IPS-18a (cell line): ENCODE measurements around the gene GSDME.

ENCODE experiments used
- H3K27ac ChIP-seq: one replicate; pipeline ENCODE4 v1.5.1; 2013; ENCODE audit warnings: low read length
- H3K27me3 ChIP-seq: one replicate; pipeline ENCODE4 v1.6.1; 2013; ENCODE audit warnings: mild to moderate bottlenecking, low read length; ENCODE audit not compliant: control insufficient read depth, insufficient read depth
- H3K36me3 ChIP-seq: one replicate; pipeline ENCODE4 v1.6.1; 2013; ENCODE audit warnings: low read depth, low read length; ENCODE audit not compliant: control insufficient read depth
- H3K4me1 ChIP-seq: one replicate; pipeline ENCODE4 v1.6.1; 2013; ENCODE audit warnings: low read depth, low read length; ENCODE audit not compliant: control insufficient read depth
- H3K4me3 ChIP-seq: one replicate; pipeline ENCODE4 v1.5.1; 2013; ENCODE audit warnings: low read length
- H3K9ac ChIP-seq: one replicate; pipeline ENCODE4 v1.6.1; 2013; ENCODE audit warnings: mild to moderate bottlenecking, low read length, moderate library complexity
- H3K9me3 ChIP-seq: one replicate; pipeline ENCODE4 v1.6.1; 2013; ENCODE audit warnings: low read depth, low read length; ENCODE audit not compliant: control insufficient read depth

Gene GSDME

DNA sequence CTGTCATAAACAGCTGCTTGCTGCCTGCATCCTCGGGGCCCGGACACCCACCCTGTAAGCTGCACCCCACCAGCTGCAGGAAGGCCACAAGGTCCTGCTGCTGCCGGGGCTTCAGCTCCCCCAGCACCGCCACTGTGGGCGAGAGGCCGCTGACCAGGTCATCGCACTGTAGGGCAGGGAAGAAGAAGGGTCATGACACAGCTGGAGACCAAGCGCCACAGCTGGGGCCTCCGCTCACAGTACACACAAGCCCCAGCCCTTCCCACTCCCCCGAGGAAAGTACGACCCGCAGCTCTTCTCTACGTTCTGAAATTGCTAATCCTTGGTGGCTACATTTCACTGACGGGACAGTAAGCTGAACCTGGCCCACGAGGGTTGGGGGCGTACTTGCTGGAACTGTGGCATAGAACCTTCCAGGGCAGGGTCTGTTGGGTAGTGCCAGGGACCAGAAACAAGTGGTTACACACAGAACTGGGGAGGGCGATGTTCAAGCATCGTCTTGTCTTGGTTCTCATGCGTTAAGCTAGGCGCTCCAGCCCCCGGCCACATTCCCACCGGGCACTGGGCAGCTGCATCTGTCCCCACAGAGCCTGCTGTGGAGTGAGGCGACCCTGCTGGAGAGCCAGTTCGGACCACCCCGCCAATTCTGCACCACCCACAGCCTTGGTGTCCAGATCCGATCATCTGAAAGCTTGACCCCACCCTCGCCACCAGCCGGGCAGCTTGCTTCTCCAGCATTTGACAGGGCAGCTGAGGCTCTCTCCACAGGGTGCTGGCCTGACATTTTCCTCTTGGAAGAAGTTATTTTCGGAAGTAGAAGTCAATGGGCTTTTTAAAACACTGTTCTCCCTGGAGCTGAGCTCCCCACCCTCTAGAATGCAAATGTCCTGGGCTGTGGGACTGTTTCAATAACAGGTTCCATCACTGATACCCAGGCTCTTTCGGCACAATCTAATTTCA is 50.8 kb downstream of the GSDME start:
- Histone ChIP-seq H3K4me3 (no peak overlapping the region), H3K9ac (no peak overlapping the region), H3K27ac (no peak overlapping the region), H3K9me3 (no peaks in the 10 kb centered on the region), H3K27me3 (no peaks in the 10 kb centered on the region), H3K4me1 (no peaks in the 10 kb centered on the region), H3K36me3 (no peaks in the 10 kb centered on the region)

GRCh38 chr7:24705461-24705954 is 51.8 kb downstream of the GSDME start:
- no peaks in the 10 kb centered on the region for H3K36me3 ChIP-seq
- no peak overlapping the region for H3K4me3 ChIP-seq
- H3K4me1 ChIP-seq, result no peaks in the 10 kb centered on the region

GRCh38 chr7:24704311-24704710 is 53.0 kb downstream of the GSDME start:
- H3K27me3 ChIP-seq, result no peaks in the 10 kb centered on the region
- H3K9me3 ChIP-seq, result no peaks in the 10 kb centered on the region
- H3K36me3 ChIP-seq, result no peaks in the 10 kb centered on the region
- no peak overlapping the region for H3K27ac ChIP-seq
- H3K9ac ChIP-seq, result no peak overlapping the region
- H3K4me1 ChIP-seq, result no peaks in the 10 kb centered on the region
- H3K4me3 ChIP-seq, result no peak overlapping the region

More at GRCh38 chr7:24705461-24705954, 51.8 kb downstream of the GSDME start:
- no peaks in the 10 kb centered on the region for H3K9me3 ChIP-seq
- no peak overlapping the region for H3K27ac ChIP-seq
- H3K9ac ChIP-seq, result no peak overlapping the region
- no peaks in the 10 kb centered on the region for H3K27me3 ChIP-seq

DNA sequence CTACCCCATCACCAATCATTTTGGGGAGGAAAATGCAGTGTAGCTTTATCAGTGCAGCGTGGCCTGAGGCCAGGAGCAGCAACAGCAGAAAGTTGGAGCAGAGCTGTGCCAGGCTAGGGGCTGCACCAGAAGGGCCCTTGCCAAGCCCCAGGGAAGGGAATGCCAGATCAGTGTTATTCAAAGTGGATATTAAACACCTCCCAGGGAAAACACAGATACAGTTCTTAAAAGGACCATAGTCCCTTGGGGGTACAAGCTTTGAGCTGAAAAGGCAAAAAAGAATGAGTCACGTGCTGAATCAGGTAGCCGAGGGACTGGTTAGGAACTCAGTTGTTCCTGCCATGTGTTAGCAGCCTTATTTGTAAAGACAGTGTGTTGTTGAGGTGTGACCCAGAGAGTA is 54.0 kb downstream of the GSDME start:
- Histone ChIP-seq H3K4me3 (no peak overlapping the region), H3K9ac (no peak overlapping the region), H3K4me1 (no peaks in the 10 kb centered on the region), H3K27me3 (no peaks in the 10 kb centered on the region), H3K27ac (no peak overlapping the region), H3K9me3 (no peaks in the 10 kb centered on the region), H3K36me3 (no peaks in the 10 kb centered on the region)

GRCh38 chr7:24702755-24703154 is 54.5 kb downstream of the GSDME start:
- Histone ChIP-seq H3K36me3 (no peaks in the 10 kb centered on the region), H3K27me3 (no peaks in the 10 kb centered on the region), H3K9ac (no peak overlapping the region), H3K4me1 (no peaks in the 10 kb centered on the region), H3K4me3 (no peak overlapping the region), H3K27ac (no peak overlapping the region), H3K9me3 (no peaks in the 10 kb centered on the region)

DNA sequence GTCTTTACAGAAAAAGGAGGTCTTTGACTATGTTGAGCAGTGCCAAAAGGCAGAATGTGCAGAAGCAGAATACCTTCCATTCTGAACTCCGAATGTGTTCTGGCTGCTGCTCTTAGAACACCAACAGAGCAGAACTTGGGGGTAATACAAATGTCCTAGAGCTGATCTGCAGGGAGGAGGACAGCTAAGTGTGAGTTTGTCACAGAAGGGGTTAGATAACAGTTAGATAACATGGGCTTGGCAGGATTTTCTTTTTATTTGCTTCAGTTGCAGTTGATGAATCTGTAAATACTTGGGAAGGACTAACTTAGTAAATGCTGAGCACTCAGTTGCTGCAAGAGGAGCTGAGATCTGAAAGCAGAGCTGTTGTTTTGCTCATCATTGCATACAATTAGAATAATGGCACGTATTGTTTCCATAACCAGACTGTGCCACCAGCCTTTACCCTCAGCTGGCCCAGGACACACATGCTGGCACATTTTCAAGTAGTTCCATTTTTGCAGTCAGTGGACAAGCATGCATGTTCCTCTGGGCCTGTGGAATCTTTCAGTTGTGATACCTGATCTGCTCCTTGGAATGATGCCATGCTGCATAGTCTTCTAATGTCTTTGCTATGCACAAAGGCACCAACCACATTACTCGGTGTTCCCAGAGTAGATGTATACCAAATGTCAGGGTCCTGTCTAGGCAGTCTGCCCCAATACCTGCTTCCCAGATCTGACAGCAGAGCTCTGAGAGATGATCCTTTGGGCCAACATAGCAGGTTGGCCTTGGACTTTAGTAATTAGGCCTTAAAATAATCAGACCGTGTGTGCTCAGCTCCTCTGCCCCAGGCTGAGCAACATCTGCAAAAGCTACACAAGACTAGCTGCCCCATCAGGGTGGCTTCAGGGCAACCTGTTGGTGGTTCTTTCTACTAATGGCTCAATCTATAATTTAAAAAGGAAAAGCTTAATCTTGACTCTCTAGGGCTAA is 55.7 kb downstream of the GSDME start:
- Histone ChIP-seq H3K4me1 (no peaks in the 10 kb centered on the region), H3K4me3 (no peak overlapping the region), H3K36me3 (no peaks in the 10 kb centered on the region), H3K27me3 (no peaks in the 10 kb centered on the region), H3K9me3 (no peaks in the 10 kb centered on the region), H3K9ac (no peak overlapping the region), H3K27ac (no peak overlapping the region)

GRCh38 chr7:24700521-24701260 is 56.6 kb downstream of the GSDME start:
- no peak overlapping the region for H3K9ac ChIP-seq
- no peaks in the 10 kb centered on the region for H3K4me1 ChIP-seq
- H3K27me3 ChIP-seq, result no peaks in the 10 kb centered on the region
- H3K27ac ChIP-seq, result no peak overlapping the region
- H3K36me3 ChIP-seq, result no peaks in the 10 kb centered on the region
- H3K9me3 ChIP-seq, result no peaks in the 10 kb centered on the region
- no peak overlapping the region for H3K4me3 ChIP-seq

GRCh38 chr7:24698531-24699266 is 58.6 kb downstream of the GSDME start:
- Histone ChIP-seq H3K27ac (no peak overlapping the region), H3K9ac (no peak overlapping the region), H3K4me1 (no peaks in the 10 kb centered on the region), H3K36me3 (no peaks in the 10 kb centered on the region), H3K9me3 (no peaks in the 10 kb centered on the region), H3K4me3 (no peak overlapping the region), H3K27me3 (no peaks in the 10 kb centered on the region)

DNA sequence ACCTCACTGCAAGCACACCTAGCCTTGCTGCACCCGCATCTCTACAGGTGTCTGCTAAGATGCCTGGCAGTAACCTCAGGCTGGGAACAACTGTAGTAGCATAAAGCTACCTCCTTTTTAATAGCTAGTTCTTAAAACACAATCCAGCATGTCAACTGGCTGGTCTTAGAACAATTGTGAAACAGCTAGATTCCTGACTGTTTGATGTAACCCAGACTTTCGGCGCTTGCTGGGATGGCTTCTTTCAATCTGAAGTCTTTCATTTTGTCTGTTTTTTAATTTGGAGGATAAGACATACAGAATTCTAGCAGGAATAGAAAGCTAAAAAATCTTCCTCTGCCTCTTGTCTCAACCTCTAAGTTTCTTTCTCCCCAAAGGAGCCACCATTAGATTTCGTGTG is 59.8 kb downstream of the GSDME start:
- no peaks in the 10 kb centered on the region for H3K36me3 ChIP-seq
- H3K27ac ChIP-seq, result no peak overlapping the region
- no peak overlapping the region for H3K9ac ChIP-seq
- H3K9me3 ChIP-seq, result no peaks in the 10 kb centered on the region
- H3K4me3 ChIP-seq, result no peak overlapping the region
- no peaks in the 10 kb centered on the region for H3K4me1 ChIP-seq
- no peaks in the 10 kb centered on the region for H3K27me3 ChIP-seq

DNA sequence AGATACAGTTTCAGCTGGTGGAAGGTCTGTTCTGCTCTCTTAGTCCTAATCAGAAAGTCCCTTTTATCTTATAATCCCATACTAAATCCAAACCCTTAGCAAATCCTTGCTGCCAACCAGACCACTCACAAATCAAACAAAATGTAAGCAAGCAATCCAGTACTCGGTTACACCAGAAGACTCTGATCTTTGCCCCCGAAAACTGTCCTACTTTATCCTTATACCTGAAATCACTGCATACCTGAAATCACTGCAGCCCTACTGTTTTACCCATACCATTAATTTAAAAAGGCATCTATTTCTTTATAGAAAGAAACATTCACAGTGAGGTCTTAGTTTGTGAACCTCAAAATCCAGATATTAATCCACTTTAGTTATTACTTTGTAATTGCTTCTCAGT is 64.7 kb downstream of the GSDME start:
- no peaks in the 10 kb centered on the region for H3K9me3 ChIP-seq
- no peak overlapping the region for H3K9ac ChIP-seq
- H3K4me3 ChIP-seq, result no peak overlapping the region
- no peaks in the 10 kb centered on the region for H3K4me1 ChIP-seq
- peaks cover 10% of the 10 kb centered on the region for H3K36me3 ChIP-seq
- no peaks in the 10 kb centered on the region for H3K27me3 ChIP-seq
- no peak overlapping the region for H3K27ac ChIP-seq
